WI38 (cell line): ENCODE measurements around the gene MAP3K8.
"Not testable (repeated sequence)": the region's sequence is repeated elsewhere in the genome, so short reads cannot be mapped to it uniquely, and the experiment has no call there.

ENCODE experiments used
- H3K4me3 ChIP-seq: 2 replicates; pipeline ENCODE4 v1.5.1; 2011; ENCODE audit warnings: low read depth, mild to moderate bottlenecking, control low read depth, low read length
- CTCF ChIP-seq: IDR thresholded peaks from 2 replicates; pipeline ENCODE4 v1.5.1; 2012; ENCODE audit warnings: low read depth, mild to moderate bottlenecking, control low read depth, low read length

MAP3K8 gene

GRCh38 chr10:30422151-30422695 is 11.8 kb upstream of the MAP3K8 start:
- TF ChIP-seq CTCF: no peak
- H3K4me3 ChIP-seq: no peak overlapping the region

GRCh38 chr10:30422981-30423654 is 10.9 kb upstream of the MAP3K8 start:
- H3K4me3 ChIP-seq: no peak overlapping the region
- TF ChIP-seq CTCF: no peak

GRCh38 chr10:30423655-30424275 is 10.2 kb upstream of the MAP3K8 start:
- not testable (repeated sequence) for H3K4me3 ChIP-seq

GRCh38 chr10:30425336-30426075 is 8.5 kb upstream of the MAP3K8 start:
- no peak overlapping the region for H3K4me3 ChIP-seq
- TF ChIP-seq CTCF: no peak

- TF ChIP-seq CTCF: no peak
- no peak overlapping the region for H3K4me3 ChIP-seq
Measured at GRCh38 chr10:30430544-30431298, 3.3 kb upstream of the MAP3K8 start.

GRCh38 chr10:30431435-30431911 is 2.5 kb upstream of the MAP3K8 start:
- H3K4me3 ChIP-seq: no peak overlapping the region
- no peak for TF ChIP-seq CTCF

- TF ChIP-seq CTCF: no peak
- H3K4me3 ChIP-seq: peak overlapping the region; percentile 74
Measured at GRCh38 chr10:30432622-30433305, 1.2 kb upstream of the MAP3K8 start.
